Measurements from ENCODE around the gene ABCB9. TPM values are rescaled to one million over a fixed set of nuclear protein-coding genes. Genes with fewer than 3 reads are reported as not detected.

The ABCB9 gene
- total RNA-seq, 1 experiment from 2014 or later: 32.7 TPM

GRCh38 chr12:122986258-122986871, 20.1 kb upstream of the ABCB9 start:
- BruUV-seq (replicated peaks): no TSS peak
- TF ChIP-seq, protein P1, sequence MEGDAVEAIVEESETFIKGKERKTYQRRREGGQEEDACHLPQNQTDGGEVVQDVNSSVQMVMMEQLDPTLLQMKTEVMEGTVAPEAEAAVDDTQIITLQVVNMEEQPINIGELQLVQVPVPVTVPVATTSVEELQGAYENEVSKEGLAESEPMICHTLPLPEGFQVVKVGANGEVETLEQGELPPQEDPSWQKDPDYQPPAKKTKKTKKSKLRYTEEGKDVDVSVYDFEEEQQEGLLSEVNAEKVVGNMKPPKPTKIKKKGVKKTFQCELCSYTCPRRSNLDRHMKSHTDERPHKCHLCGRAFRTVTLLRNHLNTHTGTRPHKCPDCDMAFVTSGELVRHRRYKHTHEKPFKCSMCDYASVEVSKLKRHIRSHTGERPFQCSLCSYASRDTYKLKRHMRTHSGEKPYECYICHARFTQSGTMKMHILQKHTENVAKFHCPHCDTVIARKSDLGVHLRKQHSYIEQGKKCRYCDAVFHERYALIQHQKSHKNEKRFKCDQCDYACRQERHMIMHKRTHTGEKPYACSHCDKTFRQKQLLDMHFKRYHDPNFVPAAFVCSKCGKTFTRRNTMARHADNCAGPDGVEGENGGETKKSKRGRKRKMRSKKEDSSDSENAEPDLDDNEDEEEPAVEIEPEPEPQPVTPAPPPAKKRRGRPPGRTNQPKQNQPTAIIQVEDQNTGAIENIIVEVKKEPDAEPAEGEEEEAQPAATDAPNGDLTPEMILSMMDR (IDR thresholded peaks at IDR 0.05): no peak
- TF ChIP-seq, protein P2, sequence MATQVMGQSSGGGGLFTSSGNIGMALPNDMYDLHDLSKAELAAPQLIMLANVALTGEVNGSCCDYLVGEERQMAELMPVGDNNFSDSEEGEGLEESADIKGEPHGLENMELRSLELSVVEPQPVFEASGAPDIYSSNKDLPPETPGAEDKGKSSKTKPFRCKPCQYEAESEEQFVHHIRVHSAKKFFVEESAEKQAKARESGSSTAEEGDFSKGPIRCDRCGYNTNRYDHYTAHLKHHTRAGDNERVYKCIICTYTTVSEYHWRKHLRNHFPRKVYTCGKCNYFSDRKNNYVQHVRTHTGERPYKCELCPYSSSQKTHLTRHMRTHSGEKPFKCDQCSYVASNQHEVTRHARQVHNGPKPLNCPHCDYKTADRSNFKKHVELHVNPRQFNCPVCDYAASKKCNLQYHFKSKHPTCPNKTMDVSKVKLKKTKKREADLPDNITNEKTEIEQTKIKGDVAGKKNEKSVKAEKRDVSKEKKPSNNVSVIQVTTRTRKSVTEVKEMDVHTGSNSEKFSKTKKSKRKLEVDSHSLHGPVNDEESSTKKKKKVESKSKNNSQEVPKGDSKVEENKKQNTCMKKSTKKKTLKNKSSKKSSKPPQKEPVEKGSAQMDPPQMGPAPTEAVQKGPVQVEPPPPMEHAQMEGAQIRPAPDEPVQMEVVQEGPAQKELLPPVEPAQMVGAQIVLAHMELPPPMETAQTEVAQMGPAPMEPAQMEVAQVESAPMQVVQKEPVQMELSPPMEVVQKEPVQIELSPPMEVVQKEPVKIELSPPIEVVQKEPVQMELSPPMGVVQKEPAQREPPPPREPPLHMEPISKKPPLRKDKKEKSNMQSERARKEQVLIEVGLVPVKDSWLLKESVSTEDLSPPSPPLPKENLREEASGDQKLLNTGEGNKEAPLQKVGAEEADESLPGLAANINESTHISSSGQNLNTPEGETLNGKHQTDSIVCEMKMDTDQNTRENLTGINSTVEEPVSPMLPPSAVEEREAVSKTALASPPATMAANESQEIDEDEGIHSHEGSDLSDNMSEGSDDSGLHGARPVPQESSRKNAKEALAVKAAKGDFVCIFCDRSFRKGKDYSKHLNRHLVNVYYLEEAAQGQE (IDR thresholded peaks at IDR 0.05; ENCODE audit: insufficient read depth in 1 of 2, low read depth in 2 of 2, low read length in 1 of 2): no peak
- TF ChIP-seq SIN3A (IDR thresholded peaks at IDR 0.05; ENCODE audit: borderline replicate concordance, insufficient read depth, low read depth, low read length): no peak
- no peak for TF ChIP-seq TCF7L2 (IDR thresholded peaks at IDR 0.05; ENCODE audit: low read depth, low read length)
- TF ChIP-seq POLR2AphosphoS5 (IDR thresholded peaks at IDR 0.05; ENCODE audit: low read depth, low read length): no peak
- H3K27ac ChIP-seq (ENCODE audit: low read length): no peak overlapping the region
- no peak overlapping the region for H3K4me3 ChIP-seq (ENCODE audit: low read depth in 2 of 2, low read length in 2 of 2)
- ChIA-PET POLR2A (interaction anchor here (0.6 kb wide), 2 partner anchors 15 to 234 kb away, joined by 4 read pairs; no protein-coding TSS in a partner anchor), CTCF (interaction anchor here (0.5 kb wide), 1 partner anchor 96 kb away, joined by 3 read pairs; no protein-coding TSS in a partner anchor)
- H3K27me3 ChIP-seq (ENCODE audit: control insufficient read depth, insufficient read depth, low read length): no peaks in the 10 kb centered on the region
- in situ Hi-C loops (cut with HindIII; ENCODE audit: low pct_unique_long_range_greater_than_20kb, low sequenced_read_pairs) (no loop called here), intact Hi-C loops (cut with micrococcal nuclease; ENCODE audit: unreplicated experiment) (loop anchor here (10.0 kb wide), 2 partner anchors 158 to 248 kb away; partner anchors contain the start of genes MPHOSPH9 and MTRFR)
- peaks cover 32% of the 10 kb centered on the region for H3K4me1 ChIP-seq (ENCODE audit: control insufficient read depth, insufficient read depth, low read length)
- no peaks in the 10 kb centered on the region for H3K36me3 ChIP-seq (ENCODE audit: control insufficient read depth, insufficient read depth, low read length)
- DNase-seq (ENCODE audit: low read depth, low spot score): no peak
- no peak for ATAC-seq
- H3K9me3 ChIP-seq (ENCODE audit: control insufficient read depth, insufficient read depth, low read depth, low read length): no peaks in the 10 kb centered on the region

- Histone ChIP-seq H3K27me3 (ENCODE audit: control insufficient read depth, insufficient read depth, low read length) (no peaks in the 10 kb centered on the region), H3K4me3 (ENCODE audit: low read depth in 2 of 2, low read length in 2 of 2) (no peak overlapping the region), H3K4me1 (ENCODE audit: control insufficient read depth, insufficient read depth, low read length) (peaks cover 32% of the 10 kb centered on the region), H3K36me3 (ENCODE audit: control insufficient read depth, insufficient read depth, low read length) (no peaks in the 10 kb centered on the region; the same call in 1 of the 2 replicates), H3K9me3 (ENCODE audit: control insufficient read depth, insufficient read depth, low read depth, low read length) (no peaks in the 10 kb centered on the region), H3K27ac (ENCODE audit: low read length) (no peak overlapping the region; the same call in 1 of the 2 replicates)
- TF ChIP-seq POLR2AphosphoS5 (IDR thresholded peaks at IDR 0.05; ENCODE audit: low read depth, low read length) (no peak), TCF7L2 (IDR thresholded peaks at IDR 0.05; ENCODE audit: low read depth, low read length) (no peak), SIN3A (IDR thresholded peaks at IDR 0.05; ENCODE audit: borderline replicate concordance, insufficient read depth, low read depth, low read length) (no peak)
- TF ChIP-seq, protein P2 (IDR thresholded peaks at IDR 0.05; ENCODE audit: insufficient read depth in 1 of 2, low read depth in 2 of 2, low read length in 1 of 2): no peak
- TF ChIP-seq, protein P1 (IDR thresholded peaks at IDR 0.05): no peak
- CTCF ChIA-PET: no interaction called here
- POLR2A ChIA-PET: interaction anchor here (0.6 kb wide), 1 partner anchor 235 kb away, joined by 4 read pairs; no protein-coding TSS in a partner anchor
- in situ Hi-C loops (cut with HindIII; ENCODE audit: low pct_unique_long_range_greater_than_20kb, low sequenced_read_pairs) (no loop called here), intact Hi-C loops (cut with micrococcal nuclease; ENCODE audit: unreplicated experiment) (loop anchor here (10.0 kb wide), 2 partner anchors 159 to 249 kb away; partner anchors contain the start of genes MPHOSPH9 and MTRFR)
- no peak for ATAC-seq
- no TSS peak for BruUV-seq (replicated peaks)
- no peak for DNase-seq (ENCODE audit: low read depth, low spot score)
Observed at GRCh38 chr12:122985338-122986257, 19.3 kb upstream of the ABCB9 start.
